Adipose tissue (tissue), 3 donors: Measurements from ENCODE around the gene NRCAM. TPM values are rescaled to one million over a fixed set of nuclear protein-coding genes. Genes with fewer than 3 reads are reported as not detected.

Source experiments
- H3K27ac ChIP-seq: one replicate; pipeline ENCODE4 v1.5.1; 2013; ENCODE audit warnings: low read depth, low read length
- WGBS, 3 donors: extraction: QIAGEN DNeasy Blood & Tissue Kit; methylation state at CpG; one replicate each; pipeline ENCODE4 v1.1.7; 2013; 5-methylcytosine and 5-hydroxymethylcytosine counted together
- polyA plus RNA-seq, 3 donors: library from polyadenylated mRNA; stranded (reverse); fragments of 200-250 nt; gene quantifications; one replicate each; pipeline ENCODE4 v1.2.3, GENCODE V29; 2013
- donor health status: healthy with polysubstance abuse.
- donor health status: Bipolar disorder and iron deficiency.
- donor health status: healthy.

NRCAM gene
- polyA plus RNA-seq, 3 donors, result 2.5 to 10.0 (median 2.6) TPM

DNA sequence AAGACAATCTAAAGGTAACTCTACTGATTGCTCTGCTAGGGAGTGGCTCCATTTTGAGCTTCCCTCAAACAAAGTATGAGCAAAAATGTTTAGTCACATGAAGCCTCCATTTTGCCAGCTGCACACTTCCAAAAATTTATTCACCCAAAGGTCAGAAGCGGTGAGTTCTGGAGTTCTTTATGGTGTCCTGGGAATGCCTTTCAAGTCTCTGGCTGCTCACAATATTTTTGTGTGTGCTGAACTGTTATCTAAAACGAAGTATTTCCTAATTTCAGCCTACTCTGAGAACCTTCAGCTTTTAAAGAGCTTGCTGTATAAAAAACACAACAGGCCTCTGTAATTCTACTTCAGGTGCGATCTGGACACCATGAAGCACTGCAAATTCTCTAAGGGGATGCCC, 15.6 kb downstream of the NRCAM start:
- 59 to 71% (median 62%) methylated on average over 3 of the region's 3 CpGs for WGBS, 3 donors
- H3K27ac ChIP-seq, result no peak overlapping the region

DNA sequence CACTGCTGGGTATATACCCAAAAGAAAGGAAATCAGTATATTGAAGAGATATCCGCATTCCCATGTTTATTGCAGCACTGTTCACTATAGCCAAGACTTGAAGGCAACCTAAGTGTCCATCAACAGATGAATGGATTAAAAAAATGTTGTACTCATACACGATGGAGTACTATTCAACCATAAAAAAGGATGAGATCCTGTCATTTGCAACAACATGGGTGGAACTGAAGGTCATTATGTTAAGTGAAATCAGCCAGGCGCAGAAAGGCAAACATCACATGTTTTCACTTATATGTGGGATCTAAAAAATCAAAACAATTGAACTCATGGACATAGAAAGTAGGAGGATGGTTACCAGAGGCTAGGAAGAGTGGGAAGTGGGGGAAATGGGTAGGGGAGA, 19.3 kb downstream of the NRCAM start:
- no peak overlapping the region for H3K27ac ChIP-seq
- 83 to 95% (median 92%) methylated on average over 3 of the region's 3 CpGs for WGBS, 3 donors

DNA sequence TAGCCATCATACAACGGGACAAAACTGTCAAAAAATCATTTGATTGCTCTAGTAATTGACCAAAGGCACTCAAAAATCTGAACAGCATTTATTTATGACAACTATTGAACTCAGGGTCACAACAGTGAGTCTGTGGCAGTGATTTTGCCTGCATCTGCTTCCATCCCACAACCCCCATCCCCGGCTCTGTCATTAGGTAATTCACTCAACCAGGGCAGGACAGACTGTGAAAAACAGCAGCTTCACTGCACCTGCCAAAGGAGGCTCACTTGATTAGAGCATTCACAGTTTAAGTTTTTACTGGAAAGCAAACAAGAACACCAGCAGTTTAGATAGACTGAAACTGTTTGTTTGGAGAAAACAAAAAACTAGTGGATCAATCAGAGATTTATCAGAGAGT, 22.2 kb downstream of the NRCAM start:
- H3K27ac ChIP-seq, result no peak overlapping the region
- 29 to 61% (median 52%) methylated on average over 2 of the region's 2 CpGs for WGBS, 3 donors

DNA sequence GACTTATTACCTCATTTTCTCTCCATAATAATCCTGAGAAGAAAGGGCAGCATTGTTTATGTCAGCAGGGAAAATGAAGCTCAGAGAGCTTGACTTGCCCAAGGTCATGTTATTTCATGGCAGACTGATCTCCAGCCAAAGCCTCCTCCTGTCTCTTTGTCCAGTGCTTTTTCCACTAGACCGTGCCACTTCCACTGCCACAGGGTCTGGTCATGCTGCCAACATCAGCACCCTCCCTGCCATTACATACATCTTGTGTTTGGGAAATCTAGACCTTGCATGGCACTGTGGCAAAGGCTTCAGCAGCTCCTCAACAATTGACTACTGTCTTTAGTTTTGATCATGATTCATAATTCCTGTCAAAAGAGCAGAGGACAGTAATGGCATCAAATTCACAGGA, 25.1 kb downstream of the NRCAM start:
- 12 to 89% (median 79%) methylated on average over 1 of the region's 1 CpG for WGBS, 3 donors
- no peak overlapping the region for H3K27ac ChIP-seq

DNA sequence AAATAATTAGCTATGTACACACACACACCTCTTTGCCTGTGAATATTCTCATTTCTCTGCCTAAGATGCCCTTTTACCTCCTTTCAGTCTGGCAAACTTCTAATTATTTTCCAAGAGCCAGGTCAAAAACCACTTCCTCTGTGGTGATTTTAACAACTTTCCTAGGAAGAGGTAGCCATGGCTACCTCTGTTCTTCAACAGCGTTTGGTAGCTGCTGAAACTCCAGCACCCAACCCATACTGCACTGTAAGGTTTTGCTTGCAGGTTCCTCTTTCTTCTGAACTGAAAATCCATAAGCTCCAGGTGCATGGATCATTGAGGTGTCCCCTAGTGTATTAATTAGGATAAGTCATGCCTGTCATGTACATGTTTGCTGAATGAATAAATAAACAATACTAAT, 25.6 kb downstream of the NRCAM start:
- WGBS, 3 donors, result 23 to 37% (median 27%) methylated on average over 1 of the region's 1 CpG

DNA sequence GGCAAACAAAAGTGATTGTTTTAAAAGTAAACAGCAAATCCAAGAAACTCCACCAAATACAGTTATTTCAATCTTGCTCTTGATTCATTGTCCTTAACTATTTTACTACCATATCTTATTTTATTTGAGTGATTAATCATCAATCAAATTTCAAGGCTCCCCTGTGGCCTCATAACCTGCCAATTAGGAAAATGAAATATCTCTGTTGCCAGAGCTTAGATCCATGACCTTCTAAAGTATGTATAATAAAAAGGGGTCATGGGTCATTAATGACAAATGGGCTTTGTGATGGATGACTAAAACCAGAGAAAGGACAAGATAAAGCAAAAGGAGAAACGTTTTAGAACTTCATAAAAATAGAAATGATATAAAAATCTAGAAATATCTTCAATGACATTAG, 28.5 kb downstream of the NRCAM start:
- H3K27ac ChIP-seq, result no peak overlapping the region
- WGBS, 3 donors, result 29 to 41% (median 31%) methylated on average over 1 of the region's 1 CpG

More for the DNA sequence above, 25.6 kb downstream of the NRCAM start:
- H3K27ac ChIP-seq, result no peak overlapping the region

DNA sequence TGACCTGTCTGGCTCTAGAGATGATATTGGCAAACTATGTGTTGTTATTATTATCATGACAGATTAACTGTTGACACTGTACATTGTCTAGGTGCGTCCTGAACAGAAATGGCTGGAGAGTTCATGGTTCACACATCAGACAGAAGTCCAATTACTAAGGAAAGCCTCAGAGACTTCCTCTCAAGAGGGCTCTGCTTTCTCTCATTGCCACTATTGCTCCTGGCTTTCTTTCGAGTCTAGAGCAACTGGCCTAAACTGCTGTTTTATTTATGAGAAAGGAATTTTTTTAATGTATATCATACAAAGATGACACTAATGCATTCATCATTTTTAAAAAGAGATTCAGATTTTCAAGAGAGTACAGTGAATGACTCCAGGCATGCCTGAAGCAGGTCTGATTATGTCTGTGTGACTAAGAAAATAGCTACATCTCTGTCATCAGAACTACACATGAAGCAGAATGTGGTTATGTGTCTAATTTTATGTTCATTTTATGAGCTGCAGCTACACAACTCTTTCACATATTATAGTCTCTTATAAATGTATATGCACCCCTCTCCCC, 30.4 kb downstream of the NRCAM start:
- H3K27ac ChIP-seq, result no peak overlapping the region
- WGBS, 3 donors, result 47 to 65% (median 59%) methylated on average over 2 of the region's 2 CpGs

DNA sequence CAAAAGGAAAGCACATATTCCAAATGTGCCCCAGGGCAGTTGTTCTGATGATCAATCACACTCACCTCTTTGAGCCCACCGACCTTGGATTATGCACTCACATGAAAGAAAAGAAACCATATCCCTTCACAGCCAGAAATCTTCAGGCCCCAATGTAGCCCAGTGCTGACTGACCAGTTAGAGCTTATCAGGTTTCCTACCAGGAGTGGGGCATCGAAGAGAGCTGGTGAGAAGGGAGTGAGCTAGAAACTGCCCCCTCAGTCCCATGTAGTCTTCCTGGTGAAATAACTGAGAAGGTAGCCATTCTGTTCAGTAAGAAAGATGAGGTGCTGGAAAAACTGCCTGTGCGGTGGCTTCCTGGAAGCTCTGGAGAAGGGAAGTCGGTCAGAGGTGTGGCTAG, 32.2 kb downstream of the NRCAM start:
- H3K27ac ChIP-seq, result no peak overlapping the region
- 70 to 89% (median 71%) methylated on average over 4 of the region's 4 CpGs for WGBS, 3 donors

DNA sequence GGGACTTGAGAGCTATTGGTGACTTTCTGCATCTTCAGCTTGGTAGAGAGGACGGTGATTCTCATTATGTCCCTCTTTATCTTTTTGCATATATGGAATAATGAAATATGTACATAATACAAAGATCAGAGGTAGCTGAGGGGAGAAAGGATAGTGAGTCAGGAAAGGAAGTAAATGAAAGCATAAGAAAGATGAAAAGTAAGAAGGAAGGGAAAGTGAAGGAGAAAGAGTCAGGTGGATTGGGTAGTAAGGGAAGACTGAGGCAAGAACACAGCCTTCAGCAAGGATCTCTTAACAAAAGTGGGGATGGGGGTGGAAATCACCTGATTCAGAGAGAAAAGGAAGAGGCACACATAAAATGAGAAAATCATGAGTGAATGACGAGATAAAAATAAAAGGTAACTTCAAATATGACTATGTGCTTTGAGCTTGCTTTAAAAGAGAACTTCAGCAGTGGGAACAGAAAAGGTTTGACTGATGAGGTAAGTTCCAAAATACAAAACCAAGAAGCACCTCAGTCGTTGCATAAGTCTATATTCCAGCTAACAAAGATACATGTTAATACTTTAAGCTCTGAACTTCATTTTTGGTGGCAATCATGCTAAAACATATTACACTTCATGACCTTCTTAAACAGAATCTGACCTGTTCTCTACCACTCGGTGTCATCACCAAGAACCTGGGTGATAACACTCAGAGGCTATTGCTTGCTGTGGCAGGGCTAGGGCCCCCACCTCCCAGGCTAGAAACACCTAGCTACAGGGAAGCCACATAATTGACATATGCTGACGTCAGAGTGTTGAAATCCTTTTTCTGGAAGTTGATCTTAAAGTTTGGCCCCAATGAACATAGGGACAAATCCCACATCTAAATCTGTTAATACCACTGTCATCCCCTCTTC, 32.9 kb downstream of the NRCAM start:
- WGBS, 3 donors, result 74 to 85% (median 79%) methylated on average over 5 of the region's 5 CpGs
- H3K27ac ChIP-seq, result no peak overlapping the region

DNA sequence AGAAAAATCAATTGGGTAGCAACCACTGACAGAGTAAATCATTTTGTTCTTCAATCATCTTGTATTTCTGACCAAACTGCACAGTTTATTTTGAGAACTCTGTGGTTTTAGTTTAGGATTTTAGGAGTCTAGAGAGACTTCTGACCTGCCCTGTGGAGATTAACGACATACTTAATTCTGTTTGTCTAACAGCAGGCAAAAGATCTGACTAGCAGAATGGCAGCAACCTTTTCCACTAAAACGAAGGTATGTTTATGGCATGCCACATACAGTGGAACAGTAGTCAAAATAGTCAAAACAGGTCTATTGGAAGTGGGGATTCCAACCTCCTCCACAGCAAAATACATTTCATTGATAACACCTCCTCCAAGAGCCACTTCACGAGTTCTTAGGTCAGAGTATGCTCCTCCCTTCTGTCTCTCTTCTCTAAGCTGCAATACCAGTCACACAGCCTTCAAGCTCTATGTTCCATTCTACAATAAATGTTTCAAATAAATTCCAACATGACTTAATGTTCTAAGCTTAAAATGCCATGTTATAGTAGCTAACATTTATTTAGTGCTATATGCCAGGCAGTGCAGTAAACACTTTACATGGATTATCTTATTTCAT, 34.4 kb downstream of the NRCAM start:
- no peak overlapping the region for H3K27ac ChIP-seq
- WGBS, 3 donors, result 19 to 28% (median 26%) methylated on average over 3 of the region's 3 CpGs

DNA sequence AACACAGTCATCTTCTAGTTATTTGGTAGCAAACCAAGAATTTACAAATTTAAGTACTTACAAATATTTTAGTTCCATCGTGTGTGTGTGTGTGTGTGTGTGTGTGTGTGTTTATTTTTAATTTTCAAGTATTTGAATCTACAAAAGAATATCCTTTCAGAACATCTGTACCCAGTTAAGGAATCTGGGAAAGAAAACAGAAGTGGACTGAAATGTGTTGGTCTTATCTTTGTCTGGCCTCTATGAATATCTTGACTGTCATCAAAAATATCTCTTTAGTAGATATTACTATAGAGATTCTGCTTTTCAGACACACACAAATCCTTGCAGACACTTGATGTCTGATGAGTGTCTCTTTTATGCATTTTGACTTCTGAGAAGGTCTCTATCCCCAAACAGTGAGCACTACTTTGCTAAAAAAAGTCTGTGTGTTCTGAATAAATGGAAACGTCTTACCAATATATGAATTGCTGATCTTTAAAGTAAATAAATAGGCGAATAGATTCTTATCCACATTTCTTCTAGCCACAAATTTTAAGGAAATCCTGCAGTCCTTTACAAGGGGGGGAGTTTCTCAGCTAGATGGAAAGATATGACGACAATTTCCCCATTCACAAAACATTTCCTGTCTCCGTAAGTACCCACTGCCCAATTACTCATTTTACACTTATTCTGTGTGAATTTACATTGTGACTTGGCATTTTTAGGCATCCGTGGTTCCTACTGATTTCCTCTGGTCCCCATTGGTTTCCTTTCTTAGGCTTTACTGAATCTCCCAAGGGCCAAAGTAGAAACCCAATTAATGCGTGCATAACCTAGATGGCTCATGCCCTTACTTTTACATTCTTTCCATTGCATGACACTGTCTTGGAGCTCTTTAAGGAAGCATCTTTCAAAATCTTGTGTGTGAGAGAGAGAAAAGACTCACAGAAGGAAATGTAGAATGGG, 36.0 kb downstream of the NRCAM start:
- 24 to 64% (median 36%) methylated on average over 7 of the region's 7 CpGs for WGBS, 3 donors
- H3K27ac ChIP-seq, result no peak overlapping the region

DNA sequence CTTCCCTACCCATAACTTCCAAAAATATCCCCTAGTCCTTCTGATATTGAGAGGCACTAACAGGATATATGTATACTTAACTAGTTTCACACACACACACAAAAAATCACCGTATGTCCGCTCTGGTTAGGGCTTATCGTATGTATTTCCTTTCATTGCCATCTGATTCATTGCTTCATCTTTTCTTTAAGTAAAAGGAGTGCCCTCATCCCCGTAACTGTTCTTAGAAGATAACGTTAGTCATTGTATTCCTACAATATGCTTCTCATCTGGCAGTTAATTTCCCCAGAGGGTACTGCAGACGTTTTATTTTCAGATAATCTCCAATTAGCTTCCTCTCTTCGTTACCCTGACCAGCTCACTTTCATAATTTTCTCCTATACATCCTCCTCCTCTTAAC, 37.3 kb downstream of the NRCAM start:
- H3K27ac ChIP-seq, result no peak overlapping the region
- WGBS, 3 donors, result 27 to 69% (median 27%) methylated on average over 7 of the region's 7 CpGs

DNA sequence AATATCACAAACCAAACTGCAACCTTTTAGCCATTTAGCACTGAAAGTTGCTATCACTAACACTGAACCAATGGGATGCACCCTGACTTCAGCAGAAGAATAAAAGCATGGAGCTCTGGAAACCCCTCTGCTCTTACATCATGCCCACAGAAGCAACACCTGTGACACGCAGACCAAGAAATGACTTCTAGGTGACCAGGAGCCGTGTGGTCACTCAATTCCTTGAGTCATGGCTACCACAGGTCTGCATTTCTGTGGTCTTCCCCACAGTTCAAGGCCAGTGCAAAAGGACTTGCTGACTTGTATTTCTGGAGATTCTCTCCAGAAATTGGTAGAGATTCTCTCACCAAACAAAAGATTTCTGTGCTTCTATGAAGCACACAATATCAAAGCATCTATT, 38.3 kb downstream of the NRCAM start:
- H3K27ac ChIP-seq, result no peak overlapping the region
- 47 to 50% (median 48%) methylated on average over 2 of the region's 2 CpGs for WGBS, 3 donors

DNA sequence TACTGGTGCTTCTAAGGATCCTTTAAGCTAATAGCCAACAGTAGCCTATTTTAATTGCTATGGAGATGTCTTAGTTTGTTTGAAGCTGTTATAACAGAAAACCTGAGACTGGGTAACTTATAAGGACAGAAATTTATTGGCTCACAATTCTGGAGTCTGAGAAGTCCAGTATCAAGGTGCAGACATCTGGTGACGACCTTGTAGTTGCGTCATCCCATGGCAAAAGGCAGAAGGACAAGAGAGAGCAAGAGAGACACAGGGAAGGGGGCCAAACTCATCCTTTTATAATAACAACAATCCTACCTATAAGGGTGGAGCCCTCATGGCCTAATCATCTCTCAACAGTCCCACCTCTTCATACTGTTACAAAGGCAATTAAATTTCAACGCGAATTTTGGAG, 39.1 kb downstream of the NRCAM start:
- 87 to 90% (median 88%) methylated on average over 4 of the region's 4 CpGs for WGBS, 3 donors
- H3K27ac ChIP-seq, result no peak overlapping the region

DNA sequence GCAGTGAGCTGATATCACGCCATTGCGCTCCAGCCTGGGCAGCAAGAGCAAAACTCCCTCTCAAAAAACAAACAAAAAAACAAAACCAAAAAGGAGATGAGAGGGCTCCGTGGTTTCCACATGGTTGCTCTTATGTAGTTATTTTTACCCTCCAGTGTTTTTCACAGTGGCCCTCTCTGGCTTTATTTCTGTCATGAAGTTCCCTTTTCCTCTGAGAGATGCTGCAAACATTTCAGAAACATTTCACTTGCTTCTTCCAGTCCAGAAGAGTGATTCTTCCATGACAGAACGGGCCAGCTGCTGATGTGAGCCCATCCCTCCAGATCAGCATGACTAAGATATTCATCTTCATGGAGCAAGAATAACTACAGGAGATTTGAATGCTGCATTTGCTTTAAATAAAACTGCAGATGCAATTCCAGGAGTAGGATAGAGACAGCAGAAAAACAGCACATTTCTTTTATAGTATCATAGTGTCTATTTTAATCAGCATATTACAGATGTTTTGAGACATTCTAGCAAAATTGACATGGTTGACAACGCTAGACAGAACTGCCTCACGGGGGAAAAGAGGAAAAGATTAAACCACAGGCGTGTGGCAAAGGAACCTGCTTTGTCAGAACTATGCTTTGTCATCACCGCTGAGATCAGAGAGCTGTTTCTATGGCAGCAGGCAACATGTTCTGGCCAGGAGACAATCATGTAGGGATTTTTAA, 40.3 kb downstream of the NRCAM start:
- H3K27ac ChIP-seq, result no peak overlapping the region
- 44 to 53% (median 44%) methylated on average over 8 of the region's 8 CpGs for WGBS, 3 donors

DNA sequence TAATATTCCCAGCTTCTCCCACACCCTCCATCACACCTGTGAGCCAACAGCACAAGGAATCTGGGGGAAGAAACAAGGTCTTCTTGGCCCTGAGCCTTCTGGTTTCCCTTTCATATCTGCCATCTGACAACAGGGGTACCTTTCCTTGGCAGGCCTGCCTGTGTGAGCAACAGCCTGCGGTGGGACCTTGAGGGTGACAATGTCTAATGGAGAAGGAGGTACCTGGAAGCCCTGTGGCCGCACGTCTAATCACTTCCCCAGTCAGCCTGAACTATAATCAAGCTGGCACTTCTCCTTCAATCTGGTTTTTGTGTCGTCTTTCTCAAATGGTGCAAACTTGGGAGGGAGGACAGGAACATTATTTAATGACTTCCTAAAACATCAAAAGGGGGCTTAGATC, 41.2 kb downstream of the NRCAM start:
- 54 to 67% (median 55%) methylated on average over 4 of the region's 4 CpGs for WGBS, 3 donors

DNA sequence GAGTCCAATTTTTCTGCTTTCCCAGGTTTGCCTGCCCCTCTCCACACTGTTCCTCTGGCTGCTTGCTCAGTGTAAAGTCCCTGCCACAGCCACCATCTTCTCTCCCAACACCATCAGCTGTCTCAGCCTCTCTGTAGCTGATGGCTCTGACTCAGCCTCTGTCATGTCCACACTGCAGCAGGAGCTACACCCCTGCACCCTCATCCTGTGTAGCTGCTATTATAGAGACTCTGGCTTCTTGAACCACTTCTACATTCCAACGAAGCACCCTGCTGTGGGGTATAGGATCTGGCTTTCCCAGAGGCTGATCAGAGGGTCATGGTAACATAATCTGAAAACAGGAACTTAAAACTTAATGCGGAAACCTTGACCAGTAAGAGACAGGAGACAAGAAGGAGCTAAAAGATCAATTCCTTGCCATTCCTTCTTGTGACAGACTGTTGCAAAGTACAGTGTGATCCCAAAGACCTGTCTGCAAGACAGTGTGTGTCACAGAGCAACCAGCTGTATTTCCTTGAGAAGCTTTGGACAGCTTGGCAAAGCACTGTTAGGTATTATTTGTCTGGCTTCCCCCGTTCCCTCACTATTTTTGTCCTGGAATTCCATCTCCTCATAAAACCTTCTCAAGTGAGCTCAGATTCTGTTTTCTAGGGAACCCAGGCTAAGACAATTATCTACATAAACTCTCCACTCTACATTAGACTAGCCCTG, 42.3 kb downstream of the NRCAM start:
- 59 to 68% (median 59%) methylated on average over 3 of the region's 3 CpGs for WGBS, 3 donors
- H3K27ac ChIP-seq, result no peak overlapping the region

More for the DNA sequence above, 41.2 kb downstream of the NRCAM start:
- H3K27ac ChIP-seq, result no peak overlapping the region
